HepG2 (cell line): ENCODE data around the gene GAS2. TPM values are rescaled to one million over a fixed set of nuclear protein-coding genes. Genes with fewer than 3 reads are reported as not detected.

Experiments used
- JARID2 ChIP-seq: sonication (generic); formaldehyde crosslinking; IDR thresholded peaks from 2 replicates; pipeline ENCODE4 v1.8.1; 2023; ENCODE audit warnings: missing genetic modification reagents, inconsistent platforms; ENCODE audit not compliant: insufficient replicate concordance
- MLX ChIP-seq: IDR thresholded peaks from 2 replicates; pipeline ENCODE4 v1.6.1; 2016
- NFYB ChIP-seq: sonication (generic); formaldehyde crosslinking; IDR thresholded peaks from 2 replicates; pipeline ENCODE4 v1.4.0; 2020; ENCODE audit warnings: missing genetic modification reagents
- PPARG ChIP-seq: conservative IDR thresholded peaks from 2 replicates; pipeline ENCODE4 v1.6.1; 2016; ENCODE audit warnings: missing biosample characterization, missing genetic modification reagents
- RBM39 ChIP-seq: fragments of 200-400 bp; formaldehyde crosslinking; IDR thresholded peaks from one replicate; pipeline ENCODE4 v1.6.1; 2018; ENCODE audit warnings: antibody characterized with exemption, mild to moderate bottlenecking, low read depth, low read length; ENCODE audit not compliant: poor library complexity, severe bottlenecking
- RORA ChIP-seq: sonication (generic); formaldehyde crosslinking; IDR thresholded peaks from 2 replicates; pipeline ENCODE4 v1.5.0; 2020; ENCODE audit warnings: mild to moderate bottlenecking, missing genetic modification reagents, moderate library complexity
- STAT6 ChIP-seq: sonication (generic); formaldehyde crosslinking; IDR thresholded peaks from 2 replicates; pipeline ENCODE4 v1.4.0; 2020; ENCODE audit warnings: missing genetic modification reagents, mild to moderate bottlenecking, borderline replicate concordance
- TBL1XR1 ChIP-seq: fragments of 150-350 bp; IDR thresholded peaks from 2 replicates; pipeline ENCODE4 v1.6.1; 2014; ENCODE audit warnings: borderline replicate concordance, low read length; ENCODE audit not compliant: partially characterized antibody
- TEF ChIP-seq: sonication (generic); formaldehyde crosslinking; IDR thresholded peaks from 2 replicates; pipeline ENCODE4 v1.5.0; 2020; ENCODE audit warnings: missing genetic modification reagents
- ZHX1 ChIP-seq: sonication (generic); formaldehyde crosslinking; IDR thresholded peaks from 2 replicates; pipeline ENCODE4 v1.8.1; 2022; ENCODE audit warnings: low read depth, mild to moderate bottlenecking, missing genetic modification reagents
- ZNF281 ChIP-seq: sonication (generic); formaldehyde crosslinking; IDR thresholded peaks from 2 replicates; pipeline ENCODE4 v1.4.0; 2020; ENCODE audit warnings: missing genetic modification reagents, borderline replicate concordance
- ZNF543 ChIP-seq: sonication (generic); formaldehyde crosslinking; IDR thresholded peaks from 2 replicates; pipeline ENCODE4 v1.4.0; 2020; ENCODE audit warnings: mild to moderate bottlenecking, missing genetic modification reagents
- ZNF878 ChIP-seq: sonication (generic); formaldehyde crosslinking; IDR thresholded peaks from 2 replicates; pipeline ENCODE4 v1.8.1; 2023; ENCODE audit warnings: mild to moderate bottlenecking, missing genetic modification reagents, moderate library complexity
- polyA plus RNA-seq, 8 experiments: library from polyadenylated mRNA; depleted of rRNA in 3 of 8; stranded (reverse) in 7 of 8; unstranded in 1 of 8; fragments of >200 nt; fragmentation: Illumina TruSeq in 4 of 8; extraction: Trizol in 4 of 8; gene quantifications; 2 replicates each; pipeline versions ENCODE4 v1.2.1 to v1.2.3, GENCODE V29; 2011 to 2016; ENCODE audit warnings: low read depth in 4 of 8, missing spikeins in 1 of 8, mixed read lengths in 1 of 8; ENCODE audit not compliant: insufficient read depth in 1 of 8
- total RNA-seq, 5 experiments: library from RNA; depleted of rRNA; stranded (reverse); fragments of >200 nt; fragmentation: Illumina TruSeq; extraction: Trizol; gene quantifications; 2 replicates each; pipeline ENCODE4 v1.2.3, GENCODE V29; 2016; ENCODE audit warnings: low read depth in 1 of 5

Gene GAS2
- total and polyA plus RNA-seq, 2 of the 13 experiments (the other 11 are each of a cell fraction or from before 2014, with no cell fraction given) = 26.0 to 85.1 TPM

GRCh38 chr11:22625448-22626287 lies 40.7 kb upstream of the GAS2 start, which contains the start of gene FANCF (continued):
- TF ChIP-seq TEF (CRISPR knock-in tag) = 0 out of 2 replicates have a peak, but pooled peaks have one; percentile 1
- 0 out of 2 replicates have a peak, but pooled peaks have one; percentile 65 for TF ChIP-seq ZNF543 (CRISPR knock-in tag)
- TF ChIP-seq ZNF878 (CRISPR knock-in tag) = 0 out of 2 replicates have a peak, but pooled peaks have one; percentile 14
- TF ChIP-seq TBL1XR1 = no peak
- 0 out of 2 replicates have a peak, but pooled peaks have one; percentile 4 for TF ChIP-seq MLX (CRISPR knock-in tag)
- no peak for TF ChIP-seq PPARG (CRISPR knock-in tag)
- no peak for TF ChIP-seq JARID2 (CRISPR knock-in tag)
- TF ChIP-seq ZHX1 (CRISPR knock-in tag) = peak; percentile 70; the same call in 1 of the 2 replicates
- peak; percentile 100 for TF ChIP-seq NFYB
- TF ChIP-seq RBM39 = peak; percentile 37
- no peak for TF ChIP-seq RORA (CRISPR knock-in tag)
- TF ChIP-seq STAT6 = peak; percentile 49; the same call in 1 of the 2 replicates
- TF ChIP-seq ZNF281 (CRISPR knock-in tag) = peak; percentile 9; the same call in 1 of the 2 replicates
